DMS 273 (cell line): ENCODE data around the gene SPNS1.
A peak's percentile ranks its signal among the peaks of the same experiment; 100 is the strongest.
"Not testable (repeated sequence)": the region's sequence is repeated elsewhere in the genome, so short reads cannot be mapped to it uniquely, and the experiment has no call there.

Source experiments
- DNase-seq: peaks from one replicate; lab custom pipeline; 2025; ENCODE audit not compliant: unreplicated experiment; lab: John Stamatoyannopoulos, UW

SPNS1 gene

DNA sequence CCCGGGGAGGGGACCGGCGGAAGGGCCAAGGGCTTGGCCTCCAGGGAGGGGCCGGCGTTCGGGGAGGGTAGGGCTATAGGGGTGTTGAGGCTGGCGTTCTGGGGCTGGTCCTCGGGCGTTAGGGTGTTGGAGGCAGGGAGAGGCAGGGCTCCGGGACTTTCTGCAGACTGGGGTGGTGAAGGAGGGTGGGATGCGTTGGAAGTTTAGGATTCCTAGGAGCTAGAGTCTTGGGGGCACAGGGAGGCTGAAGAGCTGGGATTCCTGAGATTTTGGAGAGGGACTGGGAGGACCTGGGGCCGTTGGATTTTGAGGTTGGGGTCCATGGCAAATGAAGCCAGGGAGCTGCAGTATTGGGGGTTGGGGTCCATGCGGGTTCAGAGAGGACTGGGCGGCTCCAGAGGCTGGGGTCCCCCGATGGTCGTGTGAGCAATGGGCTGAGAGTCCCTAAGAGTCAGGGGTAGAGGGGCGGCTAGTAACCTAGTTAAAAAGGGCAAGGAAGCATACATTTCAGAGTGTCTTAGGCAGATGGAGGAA is 23.1 kb upstream of the SPNS1 start:
- DNase-seq, result no peak

DNA sequence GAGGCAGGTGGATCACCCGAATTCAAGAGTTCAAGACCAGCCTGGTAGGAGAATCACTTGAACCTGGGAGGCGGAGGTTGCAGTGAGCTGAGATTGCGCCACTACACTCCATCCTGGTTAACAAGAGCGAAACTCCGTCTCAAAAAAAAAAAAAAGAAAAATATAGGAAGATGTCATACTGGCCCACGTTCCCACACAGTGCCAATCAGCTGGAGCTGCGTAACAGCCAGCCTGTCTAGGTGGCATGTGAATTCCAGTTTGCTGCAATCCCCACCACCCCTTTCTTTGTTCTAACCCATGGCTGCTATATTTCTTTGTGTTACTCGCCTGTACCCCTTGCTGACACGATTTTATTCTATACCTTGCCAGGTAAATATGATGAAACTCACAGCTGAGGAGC is 16.4 kb upstream of the SPNS1 start:
- DNase-seq, result no peak

DNA sequence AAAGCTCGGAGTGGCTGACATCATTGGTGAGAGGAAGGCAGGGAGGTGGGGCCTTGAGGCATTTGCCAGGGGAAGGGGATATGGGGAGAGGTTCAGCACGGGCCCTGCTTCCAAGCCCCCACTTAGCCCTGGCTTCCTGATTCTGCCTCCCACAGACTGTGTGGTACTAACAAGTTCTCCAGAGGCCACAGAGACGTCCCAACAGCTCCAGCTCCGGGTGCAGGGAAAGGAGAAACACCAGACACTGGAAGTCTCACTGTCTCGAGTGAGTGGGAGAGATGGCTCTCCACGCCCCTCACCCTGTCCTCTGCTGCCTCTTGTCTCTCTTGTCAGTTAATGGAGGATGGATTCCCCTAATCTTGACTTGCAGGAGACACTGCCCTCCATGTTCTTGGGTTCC is 15.7 kb upstream of the SPNS1 start:
- DNase-seq, result no peak

DNA sequence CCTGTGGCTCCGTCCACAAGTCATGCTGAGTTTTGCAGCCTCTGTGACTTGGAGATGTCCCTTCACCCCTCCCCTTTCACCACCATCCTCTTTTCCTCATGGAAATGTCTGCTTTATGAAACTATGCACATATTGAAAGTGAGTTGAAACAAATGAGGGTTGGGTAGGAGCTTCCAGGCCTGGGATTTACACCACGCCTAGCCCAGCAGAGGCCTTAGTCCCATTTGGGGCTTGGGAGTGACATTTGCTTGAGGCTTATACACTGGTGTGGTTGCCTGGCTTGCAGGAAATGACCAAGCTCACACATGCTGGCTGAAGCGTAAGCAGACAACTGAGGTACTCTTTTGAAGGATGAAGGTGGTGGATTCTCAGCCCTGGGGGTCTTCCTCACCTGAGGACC is 10.5 kb upstream of the SPNS1 start:
- DNase-seq, result no peak

DNA sequence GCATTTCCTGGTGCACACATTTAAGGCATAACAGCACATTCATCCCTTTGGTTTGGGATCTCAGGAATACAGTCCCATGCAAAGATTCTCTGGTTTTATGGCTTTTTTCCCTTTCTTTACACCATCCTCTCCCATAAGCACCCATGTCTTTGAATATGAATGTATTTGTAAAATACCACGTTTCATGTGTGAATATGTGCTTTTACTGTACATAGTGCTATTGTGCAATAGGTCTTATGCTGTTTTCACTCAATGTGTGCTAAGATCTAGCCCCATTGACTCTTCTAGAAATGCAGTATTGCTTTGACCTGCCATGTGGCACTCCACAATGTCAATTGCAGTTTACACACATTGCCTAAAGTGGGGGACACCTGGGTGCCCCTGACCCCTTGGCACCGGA is 10.1 kb upstream of the SPNS1 start:
- DNase-seq, result no peak

DNA sequence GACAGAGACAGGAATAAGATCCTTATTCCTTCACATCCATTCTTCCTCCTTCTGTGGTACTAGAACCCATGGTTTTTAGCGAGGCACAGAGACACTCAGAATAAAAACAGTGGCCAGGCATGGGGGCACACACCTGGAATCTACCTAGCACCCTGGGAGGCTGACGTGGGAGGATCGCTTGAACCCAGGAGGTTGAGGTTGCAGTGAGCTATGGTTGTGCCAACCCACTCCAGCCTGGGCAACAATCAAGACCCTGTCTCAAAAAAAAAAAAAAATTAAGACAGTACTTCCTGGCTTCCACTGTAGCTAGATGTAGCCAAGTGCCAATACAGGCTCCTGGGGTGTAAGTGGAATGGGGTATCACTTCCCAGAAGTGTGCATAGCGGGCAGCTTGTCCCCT is 7.4 kb upstream of the SPNS1 start:
- no peak for DNase-seq

DNA sequence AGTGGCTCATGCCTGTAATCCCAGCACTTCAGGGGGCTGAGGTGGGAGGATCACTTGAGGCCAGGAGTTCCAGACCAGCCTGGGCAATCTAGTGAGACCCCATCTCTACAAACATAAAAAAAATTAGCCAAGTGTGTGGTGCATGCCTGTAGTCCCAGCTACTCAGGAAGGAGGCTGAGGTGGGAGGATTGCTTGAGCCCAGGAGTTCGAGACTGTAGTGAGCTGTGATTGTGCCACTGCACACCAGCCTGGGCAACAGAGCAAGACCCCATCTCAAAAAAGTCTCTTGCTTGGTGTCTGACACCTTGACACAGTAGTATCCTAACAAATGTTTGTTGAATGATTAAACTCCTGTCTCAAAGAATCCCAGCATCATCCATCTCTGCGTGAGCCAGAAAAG is 4.9 kb upstream of the SPNS1 start:
- DNase-seq, result not testable (repeated sequence)

DNA sequence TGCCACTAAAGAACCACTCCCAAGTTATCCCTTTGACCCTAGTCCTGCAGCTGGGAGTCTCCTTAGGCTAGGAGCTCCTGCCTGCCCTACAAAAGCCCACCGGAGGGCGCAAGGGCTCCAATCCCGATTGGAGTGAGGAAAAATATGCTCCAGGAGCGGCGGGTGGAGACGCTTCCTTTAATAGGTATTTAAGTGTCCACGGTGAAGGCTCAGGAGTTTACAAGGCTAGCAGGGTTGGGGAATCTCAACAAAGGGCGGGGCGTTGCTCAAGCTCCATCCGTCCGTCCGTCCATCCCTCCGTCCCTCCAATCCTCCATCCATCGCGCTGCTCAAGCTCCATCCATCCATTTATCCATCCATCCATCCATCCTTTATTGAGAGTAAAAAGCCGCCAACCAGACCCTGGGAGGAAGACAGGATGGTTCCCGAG is 556 bp upstream of the SPNS1 start:
- DNase-seq, result peak; percentile 92

DNA sequence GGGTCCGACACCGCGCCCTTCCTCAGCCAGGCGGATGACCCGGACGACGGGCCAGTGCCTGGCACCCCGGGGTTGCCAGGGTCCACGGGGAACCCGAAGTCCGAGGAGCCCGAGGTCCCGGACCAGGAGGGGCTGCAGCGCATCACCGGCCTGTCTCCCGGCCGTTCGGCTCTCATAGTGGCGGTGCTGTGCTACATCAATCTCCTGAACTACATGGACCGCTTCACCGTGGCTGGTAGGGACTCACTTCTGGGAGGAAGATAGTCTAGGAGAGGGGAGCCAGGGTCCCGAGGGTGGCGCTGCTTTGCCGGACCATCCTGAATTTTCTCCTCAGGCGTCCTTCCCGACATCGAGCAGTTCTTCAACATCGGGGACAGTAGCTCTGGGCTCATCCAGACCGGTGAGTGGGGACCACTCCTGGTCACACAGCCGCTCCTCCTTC is 601 bp downstream of the SPNS1 start:
- peak; percentile 40 for DNase-seq

DNA sequence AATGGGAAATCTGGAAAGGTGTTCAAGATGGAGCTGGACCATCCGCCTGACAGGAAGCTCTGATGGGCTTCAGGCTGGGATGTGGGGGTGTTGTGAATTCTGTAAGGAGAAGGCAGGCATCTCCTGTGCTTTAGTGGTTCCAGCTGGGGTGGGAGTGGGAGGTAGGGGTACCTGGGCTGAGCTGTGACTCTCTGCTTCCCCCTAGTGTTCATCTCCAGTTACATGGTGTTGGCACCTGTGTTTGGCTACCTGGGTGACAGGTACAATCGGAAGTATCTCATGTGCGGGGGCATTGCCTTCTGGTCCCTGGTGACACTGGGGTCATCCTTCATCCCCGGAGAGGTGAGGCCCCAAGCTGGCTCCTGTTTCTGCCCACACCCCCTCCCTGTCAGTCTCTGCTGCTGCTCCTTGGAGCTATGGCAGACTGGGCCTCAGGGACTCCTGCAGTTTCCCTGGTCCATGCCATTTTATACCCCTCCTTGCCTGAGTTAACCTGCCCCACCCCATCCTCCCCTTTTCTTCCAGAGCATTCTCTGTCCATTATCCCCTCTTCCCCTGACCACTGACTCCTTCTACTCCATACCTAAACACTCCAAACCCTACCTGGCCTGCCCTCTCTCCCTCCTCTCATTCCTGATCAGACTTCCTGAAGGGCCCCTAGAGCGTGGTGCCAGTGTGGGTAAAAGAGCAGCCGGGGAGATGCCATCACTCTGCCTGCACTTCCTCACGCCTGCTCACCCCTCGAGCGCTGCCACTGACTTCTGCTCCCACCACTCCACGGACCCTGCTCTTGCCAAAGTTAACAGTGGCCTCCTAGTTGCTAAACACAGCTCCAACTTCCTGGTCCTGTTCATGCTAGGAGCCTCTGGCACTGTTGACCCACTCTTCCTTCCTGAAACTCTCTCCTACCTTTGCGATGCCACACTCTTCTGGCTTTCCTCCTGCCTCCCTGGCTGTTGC is 3.4 kb downstream of the SPNS1 start:
- peak; percentile 27 for DNase-seq

DNA sequence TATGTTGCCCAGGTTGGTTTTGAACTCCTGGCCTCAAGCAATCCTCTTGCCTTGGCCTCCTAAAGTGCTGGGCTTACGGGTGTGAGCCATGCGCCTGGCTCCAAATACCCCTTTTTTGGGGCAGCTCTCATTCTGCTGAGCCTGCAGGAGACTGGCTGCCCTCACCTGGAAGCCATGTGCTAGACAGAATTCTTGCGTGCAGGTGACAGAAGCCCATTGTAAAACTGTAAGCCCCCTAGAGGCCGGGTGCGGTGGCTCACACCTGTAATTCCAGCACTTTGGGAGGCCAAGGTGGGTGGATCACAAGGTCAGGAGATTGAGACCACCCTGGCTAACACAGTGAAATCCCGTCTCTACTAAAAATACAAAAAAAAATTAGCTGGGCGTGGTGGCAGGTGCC is 5.8 kb downstream of the SPNS1 start:
- not testable (repeated sequence) for DNase-seq

DNA sequence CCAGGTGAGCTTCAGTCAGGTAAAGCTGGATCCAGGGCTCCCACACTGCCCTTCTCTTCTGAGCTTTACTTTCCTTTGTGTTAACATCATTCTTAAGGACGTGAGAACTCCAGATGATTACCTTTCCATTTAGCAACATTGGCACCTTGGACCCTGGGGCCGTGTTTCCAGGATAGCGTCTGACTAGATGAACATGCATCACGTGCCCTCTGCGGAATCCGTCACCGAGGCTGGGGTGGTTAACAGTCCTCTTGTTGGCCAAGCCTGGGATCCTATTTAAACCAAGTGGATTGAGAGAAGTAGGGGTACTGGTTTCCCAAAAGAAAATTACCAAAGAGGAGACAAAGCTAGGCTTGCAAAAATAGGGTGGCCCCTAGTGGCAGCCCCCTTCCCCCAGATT is 6.4 kb downstream of the SPNS1 start:
- no peak for DNase-seq

DNA sequence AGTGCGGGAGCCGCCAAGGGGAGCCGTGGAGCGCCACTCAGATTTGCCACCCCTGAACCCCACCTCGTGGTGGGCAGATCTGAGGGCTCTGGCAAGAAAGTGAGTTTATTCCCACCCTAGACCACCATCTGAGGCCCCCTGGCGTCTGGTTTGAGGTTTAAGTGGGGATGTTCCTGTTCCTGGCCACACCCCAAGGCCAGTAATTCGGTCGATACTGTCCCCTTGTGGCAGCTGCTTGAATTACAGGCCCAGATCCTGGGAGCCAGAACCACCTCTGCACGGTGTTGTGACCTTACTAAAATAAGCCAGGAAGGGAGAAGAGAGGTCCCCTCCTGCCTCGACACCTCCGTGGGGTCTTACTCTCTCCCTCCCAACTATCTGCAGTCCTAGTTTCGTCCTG is 6.9 kb downstream of the SPNS1 start:
- DNase-seq, result peak; percentile 68

DNA sequence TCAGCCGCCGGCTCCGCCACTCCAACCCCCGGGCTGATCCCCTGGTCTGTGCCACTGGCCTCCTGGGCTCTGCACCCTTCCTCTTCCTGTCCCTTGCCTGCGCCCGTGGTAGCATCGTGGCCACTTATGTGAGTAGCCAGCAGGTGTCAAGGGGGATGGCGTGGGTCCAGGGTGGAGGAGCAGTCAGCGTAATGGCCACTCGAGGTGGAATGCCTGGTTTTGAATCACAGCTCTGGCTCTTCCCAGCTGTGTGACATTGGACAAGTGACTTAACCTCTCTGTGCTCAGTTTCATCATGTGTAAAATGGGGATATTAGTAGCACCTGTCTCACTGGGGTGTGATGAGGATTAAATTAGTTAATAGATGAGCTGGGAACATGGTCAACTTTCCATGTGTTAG is 7.8 kb downstream of the SPNS1 start:
- DNase-seq, result no peak

DNA sequence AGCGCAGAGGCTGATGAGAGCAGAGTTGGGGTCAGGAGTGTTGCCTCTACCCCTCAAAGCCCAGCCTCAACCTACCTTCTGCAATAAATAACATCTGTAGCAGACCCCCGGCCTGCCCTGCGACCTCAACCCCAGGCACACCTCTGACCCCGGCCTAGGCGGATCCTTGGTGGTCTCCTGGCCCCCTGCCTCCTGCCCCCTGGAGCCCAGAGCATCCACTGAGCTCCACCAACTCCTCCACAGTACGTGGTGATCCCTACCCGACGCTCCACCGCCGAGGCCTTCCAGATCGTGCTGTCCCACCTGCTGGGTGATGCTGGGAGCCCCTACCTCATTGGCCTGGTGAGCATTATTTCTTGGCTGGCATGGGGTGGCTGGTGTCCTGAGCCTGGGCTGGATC is 8.4 kb downstream of the SPNS1 start:
- no peak for DNase-seq

DNA sequence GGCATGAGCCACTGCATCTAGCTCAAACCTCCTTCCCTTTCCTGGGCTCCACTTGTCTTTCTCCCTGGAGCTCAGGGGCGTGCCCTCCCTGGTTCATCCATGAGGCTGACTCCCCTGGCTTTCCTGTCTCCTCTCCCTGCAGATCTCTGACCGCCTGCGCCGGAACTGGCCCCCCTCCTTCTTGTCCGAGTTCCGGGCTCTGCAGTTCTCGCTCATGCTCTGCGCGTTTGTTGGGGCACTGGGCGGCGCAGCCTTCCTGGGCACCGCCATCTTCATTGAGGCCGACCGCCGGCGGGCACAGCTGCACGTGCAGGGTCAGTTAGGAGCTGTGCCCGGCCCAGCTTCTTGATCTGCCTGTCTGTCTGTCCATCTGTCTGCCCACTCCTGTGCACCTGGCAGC is 9.1 kb downstream of the SPNS1 start:
- no peak for DNase-seq

DNA sequence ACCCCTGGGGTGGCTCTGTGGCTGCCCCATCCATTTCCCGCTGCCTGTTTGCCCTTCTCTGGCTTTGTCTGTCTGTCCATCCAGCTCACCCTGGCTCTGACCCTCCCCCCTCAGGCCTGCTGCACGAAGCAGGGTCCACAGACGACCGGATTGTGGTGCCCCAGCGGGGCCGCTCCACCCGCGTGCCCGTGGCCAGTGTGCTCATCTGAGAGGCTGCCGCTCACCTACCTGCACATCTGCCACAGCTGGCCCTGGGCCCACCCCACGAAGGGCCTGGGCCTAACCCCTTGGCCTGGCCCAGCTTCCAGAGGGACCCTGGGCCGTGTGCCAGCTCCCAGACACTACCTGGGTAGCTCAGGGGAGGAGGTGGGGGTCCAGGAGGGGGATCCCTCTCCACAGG is 9.5 kb downstream of the SPNS1 start:
- DNase-seq, result no peak

DNA sequence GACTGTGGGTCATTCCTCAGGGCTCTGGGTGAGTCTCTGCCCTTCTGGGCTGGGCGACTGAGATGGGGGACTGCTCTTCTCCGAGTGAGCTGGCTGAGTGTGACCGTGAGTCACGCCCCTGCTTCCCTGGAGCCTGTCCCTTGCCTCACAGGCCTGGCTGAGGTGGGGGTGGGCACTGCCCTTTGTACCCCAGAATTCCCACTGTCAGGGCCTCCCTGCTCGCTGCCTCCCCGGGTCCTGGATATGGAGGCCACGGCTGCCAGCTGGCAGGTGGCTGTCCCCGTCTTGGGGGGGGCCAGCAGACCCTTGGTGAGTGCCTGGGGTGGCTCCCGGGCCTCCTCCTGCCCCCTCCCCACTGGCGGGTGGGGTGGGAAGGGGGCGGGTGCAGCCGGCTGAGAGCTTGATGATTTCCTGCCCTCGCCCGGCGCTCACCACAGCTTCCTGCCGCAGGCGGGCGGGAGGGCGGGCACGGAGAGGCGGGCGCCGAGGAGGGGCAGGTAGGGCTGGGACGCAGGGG is 10.1 kb downstream of the SPNS1 start, which contains the start of gene LAT:
TSS of gene LAT (plus strand) at position 434 of the 517 bp plus-strand sequence. CDS start 366 bp downstream, outside the sequence.
- DNase-seq, result no peak

DNA sequence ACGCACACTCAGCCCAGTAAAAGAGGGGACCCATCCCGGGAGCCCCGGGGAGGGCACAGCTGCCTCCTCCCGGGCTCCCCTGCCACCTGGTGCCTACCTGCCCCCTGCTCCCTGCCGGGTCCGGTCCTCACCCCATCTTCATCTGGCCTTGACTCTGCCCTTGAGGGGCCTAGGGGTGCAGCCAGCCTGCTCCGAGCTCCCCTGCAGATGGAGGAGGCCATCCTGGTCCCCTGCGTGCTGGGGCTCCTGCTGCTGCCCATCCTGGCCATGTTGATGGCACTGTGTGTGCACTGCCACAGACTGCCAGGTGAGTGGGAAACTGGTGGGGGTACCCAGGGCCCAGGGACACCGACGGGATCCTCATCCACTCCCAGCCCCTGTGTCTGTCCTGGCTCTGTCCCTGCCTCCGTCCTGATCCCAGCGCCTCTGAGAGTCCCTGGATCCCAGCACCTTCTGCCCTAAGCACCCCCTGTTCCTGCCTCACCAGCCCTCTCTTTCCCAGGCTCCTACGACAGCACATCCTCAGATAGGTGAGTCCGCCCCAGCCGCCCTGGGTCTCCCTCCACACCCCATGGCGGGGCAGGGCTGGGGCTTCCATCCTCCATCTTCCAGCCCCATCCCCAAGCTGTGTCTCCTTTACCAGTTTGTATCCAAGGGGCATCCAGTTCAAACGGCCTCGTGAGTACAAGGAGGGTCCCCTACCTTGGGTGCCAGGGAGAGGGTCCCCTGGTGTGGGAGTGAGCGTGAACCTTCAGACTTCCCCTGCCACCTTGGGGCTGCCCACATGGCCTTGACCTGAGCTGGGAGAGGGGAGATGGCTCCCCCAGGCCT is 10.8 kb downstream of the SPNS1 start:
- DNase-seq, result no peak

DNA sequence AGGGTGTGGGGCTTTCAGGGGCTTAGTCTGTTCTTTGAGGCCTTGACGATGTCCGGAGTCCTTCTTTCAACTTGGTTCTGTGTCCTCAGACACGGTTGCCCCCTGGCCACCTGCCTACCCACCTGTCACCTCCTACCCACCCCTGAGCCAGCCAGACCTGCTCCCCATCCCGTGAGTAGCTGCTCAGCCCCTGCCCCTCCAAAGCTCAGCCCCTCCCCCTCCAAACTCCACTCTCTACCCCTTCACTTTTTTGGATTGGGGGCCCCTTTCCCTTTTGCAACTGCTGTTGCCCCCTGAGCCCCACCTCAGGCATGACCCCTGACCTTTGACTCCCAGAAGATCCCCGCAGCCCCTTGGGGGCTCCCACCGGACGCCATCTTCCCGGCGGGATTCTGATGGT is 11.5 kb downstream of the SPNS1 start:
- no peak for DNase-seq

DNA sequence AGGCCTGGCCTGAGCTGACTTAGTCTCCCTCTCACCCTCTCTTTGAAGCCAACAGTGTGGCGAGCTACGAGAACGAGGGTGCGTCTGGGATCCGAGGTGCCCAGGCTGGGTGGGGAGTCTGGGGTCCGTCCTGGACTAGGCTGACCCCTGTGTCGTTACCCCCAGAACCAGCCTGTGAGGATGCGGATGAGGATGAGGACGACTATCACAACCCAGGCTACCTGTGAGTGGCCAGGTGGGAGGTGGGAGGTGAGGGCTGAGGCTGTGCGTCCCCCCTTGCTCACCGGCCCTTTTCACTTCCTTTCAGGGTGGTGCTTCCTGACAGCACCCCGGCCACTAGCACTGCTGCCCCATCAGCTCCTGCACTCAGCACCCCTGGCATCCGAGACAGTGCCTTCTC is 11.9 kb downstream of the SPNS1 start:
- no peak for DNase-seq
